ENCODE results near the gene ARHGEF40.

Gene ARHGEF40

DNA sequence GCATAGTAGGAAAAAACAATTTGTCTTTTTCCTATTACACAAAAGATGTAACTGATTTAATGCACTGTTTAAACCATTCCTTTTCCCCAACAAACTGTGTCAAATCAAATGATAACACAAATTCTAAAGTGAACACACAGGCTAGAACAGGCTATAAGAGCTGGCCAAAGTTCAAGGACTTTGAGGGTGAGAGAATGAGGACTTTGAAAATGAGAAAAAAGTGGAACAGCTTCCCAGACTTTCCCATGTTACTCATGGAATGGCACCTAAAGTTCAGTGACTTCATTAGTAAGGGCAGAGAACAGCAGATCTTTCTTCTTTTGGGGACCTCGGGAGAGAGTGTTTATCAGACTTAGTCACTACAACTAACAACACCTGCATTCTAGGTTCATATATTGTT lies 53.3 kb downstream of the ARHGEF40 start:
- H4K20me1 ChIP-seq (ENCODE audit: low read depth, low read length), result no peaks in the 10 kb centered on the region
- no peaks in the 10 kb centered on the region for H3K79me2 ChIP-seq (ENCODE audit: insufficient read depth, low read length)
- H2AFZ ChIP-seq (ENCODE audit: low read depth, low read length, severe bottlenecking), result no peak overlapping the region
- H3K27ac ChIP-seq (ENCODE audit: low read depth, low read length), result no peak overlapping the region
- H3K27me3 ChIP-seq (ENCODE audit: low read length), result no peaks in the 10 kb centered on the region; the same call in 1 of the 2 replicates
- H3K9me3 ChIP-seq (ENCODE audit: insufficient read depth, low read length), result no peaks in the 10 kb centered on the region
- H3K36me3 ChIP-seq (ENCODE audit: low read length), result no peaks in the 10 kb centered on the region
- no peak overlapping the region for H3K9ac ChIP-seq (ENCODE audit: low read length)
- H3F3A ChIP-seq (ENCODE audit: insufficient read depth), result no peaks in the 10 kb centered on the region
- H3K4me2 ChIP-seq (ENCODE audit: low read depth, low read length, poor library complexity, severe bottlenecking), result no peak overlapping the region
- H3K4me3 ChIP-seq (ENCODE audit: insufficient read depth, low read length, poor library complexity, severe bottlenecking), result no peak overlapping the region
- TF ChIP-seq, protein P1, sequence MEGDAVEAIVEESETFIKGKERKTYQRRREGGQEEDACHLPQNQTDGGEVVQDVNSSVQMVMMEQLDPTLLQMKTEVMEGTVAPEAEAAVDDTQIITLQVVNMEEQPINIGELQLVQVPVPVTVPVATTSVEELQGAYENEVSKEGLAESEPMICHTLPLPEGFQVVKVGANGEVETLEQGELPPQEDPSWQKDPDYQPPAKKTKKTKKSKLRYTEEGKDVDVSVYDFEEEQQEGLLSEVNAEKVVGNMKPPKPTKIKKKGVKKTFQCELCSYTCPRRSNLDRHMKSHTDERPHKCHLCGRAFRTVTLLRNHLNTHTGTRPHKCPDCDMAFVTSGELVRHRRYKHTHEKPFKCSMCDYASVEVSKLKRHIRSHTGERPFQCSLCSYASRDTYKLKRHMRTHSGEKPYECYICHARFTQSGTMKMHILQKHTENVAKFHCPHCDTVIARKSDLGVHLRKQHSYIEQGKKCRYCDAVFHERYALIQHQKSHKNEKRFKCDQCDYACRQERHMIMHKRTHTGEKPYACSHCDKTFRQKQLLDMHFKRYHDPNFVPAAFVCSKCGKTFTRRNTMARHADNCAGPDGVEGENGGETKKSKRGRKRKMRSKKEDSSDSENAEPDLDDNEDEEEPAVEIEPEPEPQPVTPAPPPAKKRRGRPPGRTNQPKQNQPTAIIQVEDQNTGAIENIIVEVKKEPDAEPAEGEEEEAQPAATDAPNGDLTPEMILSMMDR (IDR thresholded peaks at IDR 0.05; ENCODE audit: insufficient read depth, low read length, poor library complexity, severe bottlenecking), result no peak
- no peaks in the 10 kb centered on the region for H3K9me2 ChIP-seq (replicated peaks; ENCODE audit: insufficient read depth, low read length)

DNA sequence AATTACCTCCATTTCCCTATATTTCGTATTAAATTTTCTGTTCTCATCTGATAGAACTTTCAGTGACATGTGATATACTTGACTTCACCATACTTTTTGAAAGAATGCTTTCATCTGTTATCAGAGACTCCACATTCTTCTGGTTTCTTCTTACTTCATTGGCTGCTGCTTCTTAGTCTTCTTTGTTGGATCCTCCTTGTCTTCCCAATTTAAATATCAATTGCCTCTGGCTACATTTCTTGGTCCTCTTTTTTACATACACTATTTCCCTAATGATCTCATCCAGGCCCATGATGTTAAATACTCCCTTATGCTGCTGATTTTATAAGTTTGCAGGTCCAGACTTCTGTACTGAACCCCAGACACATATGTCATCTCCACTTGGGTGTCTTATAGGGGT lies 63.8 kb downstream of the ARHGEF40 start:
- Histone ChIP-seq H3K27ac (ENCODE audit: low read depth, low read length) (no peak overlapping the region), H3K4me2 (ENCODE audit: low read depth, low read length, poor library complexity, severe bottlenecking) (no peak overlapping the region), H3K9ac (ENCODE audit: low read length) (no peak overlapping the region), H3K79me2 (ENCODE audit: insufficient read depth, low read length) (no peaks in the 10 kb centered on the region), H3K9me2 (replicated peaks; ENCODE audit: insufficient read depth, low read length) (no peaks in the 10 kb centered on the region), H3K36me3 (ENCODE audit: low read length) (no peaks in the 10 kb centered on the region), H2AFZ (ENCODE audit: low read depth, low read length, severe bottlenecking) (no peak overlapping the region), H4K20me1 (ENCODE audit: low read depth, low read length) (no peaks in the 10 kb centered on the region), H3K9me3 (ENCODE audit: insufficient read depth, low read length) (no peaks in the 10 kb centered on the region), H3F3A (ENCODE audit: insufficient read depth) (no peaks in the 10 kb centered on the region), H3K4me3 (ENCODE audit: insufficient read depth, low read length, poor library complexity, severe bottlenecking) (no peak overlapping the region), H3K27me3 (ENCODE audit: low read length) (no peaks in the 10 kb centered on the region)
- TF ChIP-seq EZH2phosphoT487 (conservative IDR thresholded peaks at IDR 0.05; ENCODE audit: low read length), result no peak
- TF ChIP-seq, protein P1 (IDR thresholded peaks at IDR 0.05; ENCODE audit: insufficient read depth, low read length, poor library complexity, severe bottlenecking), result no peak

DNA sequence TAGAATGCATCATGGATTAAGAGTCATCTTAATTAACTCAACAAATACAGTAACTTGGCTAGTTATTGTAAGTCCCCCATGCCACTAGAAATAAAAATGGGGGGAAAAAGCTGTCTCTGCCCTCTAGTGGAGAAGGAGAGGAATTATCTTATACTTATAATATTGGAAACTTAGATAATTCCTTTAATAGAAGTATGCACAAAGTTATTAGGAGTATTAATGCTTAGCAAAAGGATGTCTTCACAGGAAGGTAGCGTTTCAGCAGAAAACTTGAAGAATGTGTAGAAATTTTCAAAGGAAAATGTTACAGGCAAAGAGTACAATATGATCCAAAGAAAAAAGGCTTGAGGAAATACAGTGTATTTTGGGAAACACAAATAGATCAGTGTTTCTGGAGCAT lies 65.9 kb downstream of the ARHGEF40 start:
- Histone ChIP-seq H3K9me2 (replicated peaks; ENCODE audit: insufficient read depth, low read length) (no peaks in the 10 kb centered on the region), H3K4me3 (ENCODE audit: insufficient read depth, low read length, poor library complexity, severe bottlenecking) (no peak overlapping the region), H3K9ac (ENCODE audit: low read length) (no peak overlapping the region), H3F3A (ENCODE audit: insufficient read depth) (no peaks in the 10 kb centered on the region), H4K20me1 (ENCODE audit: low read depth, low read length) (no peaks in the 10 kb centered on the region), H3K27ac (ENCODE audit: low read depth, low read length) (no peak overlapping the region), H3K79me2 (ENCODE audit: insufficient read depth, low read length) (no peaks in the 10 kb centered on the region), H2AFZ (ENCODE audit: low read depth, low read length, severe bottlenecking) (no peak overlapping the region), H3K4me2 (ENCODE audit: low read depth, low read length, poor library complexity, severe bottlenecking) (no peak overlapping the region), H3K36me3 (ENCODE audit: low read length) (no peaks in the 10 kb centered on the region), H3K9me3 (ENCODE audit: insufficient read depth, low read length) (no peaks in the 10 kb centered on the region), H3K27me3 (ENCODE audit: low read length) (no peaks in the 10 kb centered on the region)
- TF ChIP-seq, protein P1 (IDR thresholded peaks at IDR 0.05; ENCODE audit: insufficient read depth, low read length, poor library complexity, severe bottlenecking), result peak; percentile 84
- no peak for TF ChIP-seq EZH2phosphoT487 (conservative IDR thresholded peaks at IDR 0.05; ENCODE audit: low read length)
